PC-3 (cell line): Measurements from ENCODE around the gene MGMT. TPM values are rescaled to one million over a fixed set of nuclear protein-coding genes. Genes with fewer than 3 reads are reported as not detected.

Experiments used
- ATAC-seq: fragments of 200-7000 bp; cut with Tn5 transposase; 2 replicates; pipeline ENCODE4 v1.9.1; 2020; ENCODE audit warnings: mild to moderate bottlenecking, moderate library complexity
- BruUV-seq: library from RNA; stranded (reverse); fragments of 400-500 nt; replicated peaks from 2 replicates; lab custom pipeline; 2021; lab: Mats Ljungman, UMichigan
- CTCF ChIA-PET: fragments of 300-600 bp; sonication (Branson Sonifier 250); formaldehyde crosslinking; loops from one replicate; lab custom pipeline; 2022; ENCODE audit warnings: antibody characterized with exemption; lab: Charles Lee
- POLR2A ChIA-PET: fragments of 300-600 bp; sonication (Branson Sonifier 250); formaldehyde crosslinking; loops from one replicate; lab custom pipeline; 2022; ENCODE audit warnings: antibody characterized with exemption; ENCODE audit not compliant: unreplicated experiment; lab: Charles Lee
- DNase-seq: peaks from one replicate; pipeline ENCODE4 v3.0.0-alpha.2; 2015
- H2AFZ ChIP-seq: fragments of 300-600 bp; sonication (generic); 2 replicates; pipeline ENCODE4 v1.6.0; 2016; ENCODE audit warnings: antibody characterized with exemption, low read length
- H3F3A ChIP-seq: fragments of 300-600 bp; sonication (generic); one replicate; pipeline ENCODE4 v1.6.0; 2017; ENCODE audit warnings: antibody characterized with exemption, low read length, control low read depth, mild to moderate bottlenecking; ENCODE audit not compliant: unreplicated experiment
- H3K27ac ChIP-seq: fragments of 300-600 bp; sonication (generic); 2 replicates; pipeline ENCODE4 v1.5.1; 2016; ENCODE audit warnings: mild to moderate bottlenecking, low read length
- H3K27me3 ChIP-seq: fragments of 300-600 bp; sonication (generic); 2 replicates; pipeline ENCODE4 v1.6.1; 2016; ENCODE audit warnings: low read length, mixed read lengths
- H3K36me3 ChIP-seq: fragments of 300-600 bp; sonication (generic); 2 replicates; pipeline ENCODE4 v1.6.1; 2016; ENCODE audit warnings: low read depth, mixed run types, low read length, mixed read lengths
- H3K4me1 ChIP-seq: fragments of 300-600 bp; sonication (generic); 2 replicates; pipeline ENCODE4 v1.5.1; 2016; ENCODE audit warnings: low read length; ENCODE audit not compliant: insufficient read depth
- H3K4me2 ChIP-seq: fragments of 300-600 bp; sonication (generic); 2 replicates; pipeline ENCODE4 v1.6.0; 2016; ENCODE audit warnings: low read length
- H3K4me3 ChIP-seq: fragments of 300-600 bp; sonication (generic); 2 replicates; pipeline ENCODE4 v1.5.1; 2016; ENCODE audit warnings: mild to moderate bottlenecking, low read length, mixed read lengths
- H3K79me2 ChIP-seq: fragments of 300-600 bp; sonication (generic); 2 replicates; pipeline ENCODE4 v1.6.1; 2017; ENCODE audit warnings: low read length, mixed read lengths
- H3K9ac ChIP-seq: fragments of 300-600 bp; sonication (generic); 2 replicates; pipeline ENCODE4 v1.6.0; 2016; ENCODE audit warnings: mild to moderate bottlenecking, low read length
- H3K9me2 ChIP-seq: fragments of 300-600 bp; sonication (generic); replicated peaks from 2 replicates; pipeline ENCODE4 v1.6.1; 2016; ENCODE audit warnings: mixed run types, low read length, mixed read lengths
- H3K9me3 ChIP-seq: fragments of 300-600 bp; sonication (generic); 2 replicates; pipeline ENCODE4 v1.6.1; 2016; ENCODE audit warnings: low read length, mixed read lengths
- H4K20me1 ChIP-seq: fragments of 300-600 bp; sonication (generic); 2 replicates; pipeline ENCODE4 v1.6.1; 2016; ENCODE audit warnings: low read length, mixed read lengths
- CTCF ChIP-seq: fragments of 300-600 bp; sonication (generic); conservative IDR thresholded peaks from 2 replicates; pipeline ENCODE4 v1.5.1; 2017; ENCODE audit warnings: antibody characterized with exemption, low read depth, mild to moderate bottlenecking, low read length
- EZH2 ChIP-seq: fragments of 300-600 bp; sonication (generic); IDR thresholded peaks from one replicate; pipeline ENCODE4 v1.6.1; 2017; ENCODE audit warnings: antibody characterized with exemption, mild to moderate bottlenecking, low read length; ENCODE audit not compliant: unreplicated experiment
- EZH2phosphoT487 ChIP-seq: fragments of 300-600 bp; sonication (generic); IDR thresholded peaks from 2 replicates; pipeline ENCODE4 v1.6.1; 2018; ENCODE audit warnings: mild to moderate bottlenecking, antibody characterized with exemption, low read length, borderline replicate concordance
- intact Hi-C: fragments of 100-400 bp; cut with micrococcal nuclease; formaldehyde crosslinking; loops from 2 replicates; pipeline ENCODE4 v1.9.0; 2023
- total RNA-seq: library from RNA; depleted of rRNA; stranded (reverse); fragments of >200 nt; gene quantifications from 2 replicates; pipeline ENCODE4 v1.2.3, GENCODE V29; 2014

Gene MGMT
- total RNA-seq, 1 experiment from 2014 or later, result 19.8 TPM

GRCh38 chr10:129741280-129741977 lies 274.4 kb downstream of the MGMT start:
- H3K79me2 ChIP-seq, result no peaks in the 10 kb centered on the region
- no peak for TF ChIP-seq EZH2phosphoT487
- no peak for TF ChIP-seq EZH2
- no peak for TF ChIP-seq CTCF
- H3K9me3 ChIP-seq, result no peaks in the 10 kb centered on the region
- no peak overlapping the region for H3K9ac ChIP-seq
- no peak overlapping the region for H3K4me2 ChIP-seq
- H2AFZ ChIP-seq, result no peak overlapping the region
- H3K9me2 ChIP-seq, result no peaks in the 10 kb centered on the region
- no peaks in the 10 kb centered on the region for H3K4me1 ChIP-seq
- no peak for ATAC-seq
- no peak overlapping the region for H3K4me3 ChIP-seq
- no peaks in the 10 kb centered on the region for H3K36me3 ChIP-seq
- no peaks in the 10 kb centered on the region for H3F3A ChIP-seq
- H3K27me3 ChIP-seq, result no peaks in the 10 kb centered on the region
- H4K20me1 ChIP-seq, result no peaks in the 10 kb centered on the region
- no peak for DNase-seq
- H3K27ac ChIP-seq, result no peak overlapping the region
- BruUV-seq, result no TSS peak
- ChIA-PET POLR2A (no interaction called here), CTCF (no interaction called here)
- intact Hi-C loops, result no loop called here

GRCh38 chr10:129741978-129742741 lies 275.1 kb downstream of the MGMT start:
- no TSS peak for BruUV-seq
- no peak for ATAC-seq
- Histone ChIP-seq H3F3A (no peaks in the 10 kb centered on the region), H3K4me2 (no peak overlapping the region), H3K27me3 (no peaks in the 10 kb centered on the region), H3K36me3 (no peaks in the 10 kb centered on the region), H3K9ac (no peak overlapping the region), H3K9me2 (no peaks in the 10 kb centered on the region), H3K4me1 (no peaks in the 10 kb centered on the region), H3K4me3 (no peak overlapping the region), H4K20me1 (no peaks in the 10 kb centered on the region), H3K9me3 (no peaks in the 10 kb centered on the region), H3K27ac (no peak overlapping the region), H3K79me2 (no peaks in the 10 kb centered on the region), H2AFZ (no peak overlapping the region)
- CTCF ChIA-PET, result no interaction called here
- intact Hi-C loops, result no loop called here
- no peak for DNase-seq
- TF ChIP-seq EZH2phosphoT487 (no peak), CTCF (no peak), EZH2 (no peak)
- POLR2A ChIA-PET, result no interaction called here
